ENCODE results near the gene CGB3.
"Not testable (repeated sequence)": the region's sequence is repeated elsewhere in the genome, so short reads cannot be mapped to it uniquely, and the experiment has no call there.

The CGB3 gene

GRCh38 chr19:49024233-49024632 lies at the start of gene CGB3:
CGB3 (minus strand) TSS chr19:49024333; CDS start chr19:49023971, 362 bp downstream.
- in situ Hi-C loops (cut with MboI; ENCODE audit: low sequenced_read_pairs): not testable (repeated sequence)

GRCh38 chr19:49071860-49072547 lies 47.9 kb upstream of the CGB3 start:
- in situ Hi-C loops (cut with MboI; ENCODE audit: low sequenced_read_pairs): no loop called here

- in situ Hi-C loops (cut with MboI; ENCODE audit: low sequenced_read_pairs): no loop called here
Observed at GRCh38 chr19:49070416-49070815, 46.3 kb upstream of the CGB3 start.

GRCh38 chr19:49069026-49069425 lies 44.9 kb upstream of the CGB3 start:
- in situ Hi-C loops (cut with MboI; ENCODE audit: low sequenced_read_pairs): no loop called here

GRCh38 chr19:49067554-49067953 lies 43.4 kb upstream of the CGB3 start:
- in situ Hi-C loops (cut with MboI; ENCODE audit: low sequenced_read_pairs): no loop called here

GRCh38 chr19:49065905-49066512 lies 41.9 kb upstream of the CGB3 start:
- in situ Hi-C loops (cut with MboI; ENCODE audit: low sequenced_read_pairs): no loop called here

- in situ Hi-C loops (cut with MboI; ENCODE audit: low sequenced_read_pairs): no loop called here
Observed at GRCh38 chr19:49064768-49065611, 40.9 kb upstream of the CGB3 start, which contains the start of gene NTF4. NTF4 (minus strand) TSS chr19:49064818; CDS start chr19:49061997, 2,821 bp downstream.

GRCh38 chr19:49064029-49064629 lies 40.0 kb upstream of the CGB3 start:
- in situ Hi-C loops (cut with MboI; ENCODE audit: low sequenced_read_pairs): no loop called here

GRCh38 chr19:49061445-49061844 lies 37.3 kb upstream of the CGB3 start:
- in situ Hi-C loops (cut with MboI; ENCODE audit: low sequenced_read_pairs): no loop called here

GRCh38 chr19:49061000-49061399 lies 36.9 kb upstream of the CGB3 start:
- in situ Hi-C loops (cut with MboI; ENCODE audit: low sequenced_read_pairs): no loop called here

- in situ Hi-C loops (cut with MboI; ENCODE audit: low sequenced_read_pairs): no loop called here
Observed at GRCh38 chr19:49059053-49059452, 34.9 kb upstream of the CGB3 start.

- in situ Hi-C loops (cut with MboI; ENCODE audit: low sequenced_read_pairs): no loop called here
Observed at GRCh38 chr19:49058562-49058961, 34.4 kb upstream of the CGB3 start.

GRCh38 chr19:49057636-49058234 lies 33.6 kb upstream of the CGB3 start, which contains the start of gene CGB7:
CGB7 (minus strand) TSS chr19:49057749; CDS start chr19:49055375, 2,374 bp downstream.
- in situ Hi-C loops (cut with MboI; ENCODE audit: low sequenced_read_pairs): no loop called here

GRCh38 chr19:49056902-49057596 lies 32.9 kb upstream of the CGB3 start:
- in situ Hi-C loops (cut with MboI; ENCODE audit: low sequenced_read_pairs): not testable (repeated sequence)

GRCh38 chr19:49056101-49056901 lies 32.2 kb upstream of the CGB3 start:
- in situ Hi-C loops (cut with MboI; ENCODE audit: low sequenced_read_pairs): no loop called here

GRCh38 chr19:49050376-49051033 lies 26.4 kb upstream of the CGB3 start:
- in situ Hi-C loops (cut with MboI; ENCODE audit: low sequenced_read_pairs): not testable (repeated sequence)

GRCh38 chr19:49049834-49050233 lies 25.7 kb upstream of the CGB3 start:
- in situ Hi-C loops (cut with MboI; ENCODE audit: low sequenced_read_pairs): not testable (repeated sequence)

- in situ Hi-C loops (cut with MboI; ENCODE audit: low sequenced_read_pairs): not testable (repeated sequence)
Observed at GRCh38 chr19:49049011-49049410, 24.9 kb upstream of the CGB3 start, which contains the start of gene CGB8. CGB8 (minus strand) TSS chr19:49049111; CDS start chr19:49048739, 372 bp downstream.

GRCh38 chr19:49043548-49043947 lies 19.4 kb upstream of the CGB3 start, which contains the start of gene CGB5:
CGB5 (plus strand) TSS chr19:49043848; CDS start chr19:49044210, 362 bp downstream.
- in situ Hi-C loops (cut with MboI; ENCODE audit: low sequenced_read_pairs): not testable (repeated sequence)
